ENCODE data around the gene PDPK1.

The PDPK1 gene

GRCh38 chr16:2507052-2507659 lies 30.7 kb upstream of the PDPK1 start:
- DNase-seq (ENCODE audit: low spot score), result no peak

GRCh38 chr16:2507665-2508064 lies 30.2 kb upstream of the PDPK1 start:
- no peak for DNase-seq (ENCODE audit: low spot score)

- DNase-seq (ENCODE audit: low spot score), result no peak
Measured at GRCh38 chr16:2508722-2509400, 29.0 kb upstream of the PDPK1 start.

- DNase-seq (ENCODE audit: low spot score), result no peak
Measured at GRCh38 chr16:2511128-2511800, 26.6 kb upstream of the PDPK1 start.

GRCh38 chr16:2511996-2512734 lies 25.7 kb upstream of the PDPK1 start:
- DNase-seq (ENCODE audit: low spot score), result no peak

GRCh38 chr16:2512735-2513404 lies 25.0 kb upstream of the PDPK1 start:
- DNase-seq (ENCODE audit: low spot score), result peak; percentile 59

GRCh38 chr16:2513405-2514332 lies 24.2 kb upstream of the PDPK1 start, which contains the start of gene ATP6V0C:
Gene ATP6V0C, plus strand, starts transcription at chr16:2513952. Its CDS starts 152 bp downstream, at chr16:2514104.
- peak; percentile 90 for DNase-seq (ENCODE audit: low spot score)

GRCh38 chr16:2514333-2515179 lies 23.3 kb upstream of the PDPK1 start:
- no peak for DNase-seq (ENCODE audit: low spot score)

- no peak for DNase-seq (ENCODE audit: low spot score)
Measured at GRCh38 chr16:2515180-2515851, 22.5 kb upstream of the PDPK1 start.

- DNase-seq (ENCODE audit: low spot score), result no peak
Measured at GRCh38 chr16:2516391-2517240, 21.2 kb upstream of the PDPK1 start.

GRCh38 chr16:2517954-2518605 lies 19.7 kb upstream of the PDPK1 start:
- DNase-seq (ENCODE audit: low spot score), result no peak

GRCh38 chr16:2518823-2519710 lies 18.8 kb upstream of the PDPK1 start:
- DNase-seq (ENCODE audit: low spot score), result no peak

- no peak for DNase-seq (ENCODE audit: low spot score)
Measured at GRCh38 chr16:2519711-2520080, 18.1 kb upstream of the PDPK1 start.

- DNase-seq (ENCODE audit: low spot score), result peak; percentile 87
Measured at GRCh38 chr16:2520097-2520783, 17.6 kb upstream of the PDPK1 start, which contains the start of gene AMDHD2. Gene AMDHD2, plus strand, starts transcription at chr16:2520371. Its CDS starts 88 bp downstream, at chr16:2520459.

GRCh38 chr16:2520784-2521531 lies 16.9 kb upstream of the PDPK1 start:
- DNase-seq (ENCODE audit: low spot score), result no peak
